ENCODE data around the gene AQP1. TPM values are rescaled to one million over a fixed set of nuclear protein-coding genes. Genes with fewer than 3 reads are reported as not detected.

The AQP1 gene
- total and polyA plus RNA-seq, 2 of the 8 experiments (the other 6 are each of a cell fraction or from before 2014, with no cell fraction given), result 0.18 to 0.19 TPM

GRCh38 chr7:30900053-30900452 lies 11.6 kb upstream of the AQP1 start (continued):
- no peak for TF ChIP-seq CHD7 (IDR thresholded peaks at IDR 0.05; ENCODE audit: insufficient replicate concordance, low read length)
- TF ChIP-seq CHD2 (IDR thresholded peaks at IDR 0.05; ENCODE audit: low read length), result no peak
- TF ChIP-seq ZNF274 (IDR thresholded peaks at IDR 0.05; ENCODE audit: borderline replicate concordance, extremely low read depth, low read length), result no peak
- TF ChIP-seq EGR1 (IDR thresholded peaks at IDR 0.05; ENCODE audit: borderline replicate concordance, low read depth, low read length), result no peak
- no peak for TF ChIP-seq POU5F1 (IDR thresholded peaks at IDR 0.05; ENCODE audit: low read depth, low read length)
- no peak for TF ChIP-seq NANOG (IDR thresholded peaks at IDR 0.05; ENCODE audit: insufficient read depth, low read depth, low read length, poor library complexity, severe bottlenecking)
- no peak for TF ChIP-seq YY1 (IDR thresholded peaks at IDR 0.05; ENCODE audit: low read depth, low read length)
- no peak for TF ChIP-seq RFX5 (IDR thresholded peaks at IDR 0.05; ENCODE audit: borderline replicate concordance, low read depth, low read length)
- no peak for TF ChIP-seq SP2 (IDR thresholded peaks at IDR 0.05; ENCODE audit: low read length)
- TF ChIP-seq RXRA (IDR thresholded peaks at IDR 0.05; ENCODE audit: insufficient read depth, low read depth, low read length), result no peak
- no peak for TF ChIP-seq GABPA (IDR thresholded peaks at IDR 0.05; ENCODE audit: borderline replicate concordance, insufficient read depth, low read length)
